ENCODE data around the gene LRRC46. TPM values are rescaled to one million over a fixed set of nuclear protein-coding genes. Genes with fewer than 3 reads are reported as not detected.

Gene LRRC46
- total and polyA plus RNA-seq, 10 donors: 0.42 to 1.4 (median 1.1) TPM

GRCh38 chr17:47853616-47854015 lies 22.1 kb downstream of the LRRC46 start:
- Histone ChIP-seq H3K27ac (no peak overlapping the region), H3K36me3 (no peaks in the 10 kb centered on the region), H3K9me3 (no peaks in the 10 kb centered on the region), H3K4me1 (peaks cover 14 to 39% (median 27%) of the 10 kb centered on the region in 6 donors), H3K4me3 (no peak overlapping the region), H3K27me3 (replicated peaks in 1 of 7) (peaks cover 4 to 90% (median 54%) of the 10 kb centered on the region in 7 donors)
- DNase-seq: no peak
- no peak for TF ChIP-seq POLR2A (IDR thresholded peaks at IDR 0.05)
- no peak for TF ChIP-seq POLR2AphosphoS5 (IDR thresholded peaks at IDR 0.05)
- no peak for TF ChIP-seq CTCF (IDR thresholded peaks at IDR 0.05 in 8 of 11, conservative IDR thresholded peaks at IDR 0.05 in 3 of 11)
- 39 to 58% (median 42%) methylated on average over 5 of the region's 5 CpGs for WGBS, 5 donors
- intact Hi-C loops (cut with DNase I; ENCODE audit: low total_unique reads): loop anchor here (10.0 kb wide), 1 partner anchor 871 kb away; the partner anchor contains the start of genes HOXB13, PRAC1 and PRAC2

- Histone ChIP-seq H3K9me3 (no peaks in the 10 kb centered on the region), H3K27me3 (replicated peaks in 1 of 7) (peaks cover 4 to 80% (median 35%) of the 10 kb centered on the region in 7 donors), H3K4me1 (peaks cover 11 to 27% (median 21%) of the 10 kb centered on the region in 6 donors), H3K4me3 (no peak overlapping the region), H3K36me3 (no peaks in the 10 kb centered on the region), H3K27ac (peak overlapping the region in 1 of 8 donors; percentile 11)
- peak; percentile 37 for DNase-seq
- intact Hi-C loops (cut with DNase I; ENCODE audit: low total_unique reads): loop anchor here (10.0 kb wide), 1 partner anchor 869 kb away; the partner anchor contains the start of genes HOXB13, PRAC1 and PRAC2
- TF ChIP-seq CTCF (IDR thresholded peaks at IDR 0.05 in 8 of 11, conservative IDR thresholded peaks at IDR 0.05 in 3 of 11): no peak
- peak in 1 of 3 donors; percentile 36 for TF ChIP-seq POLR2AphosphoS5 (IDR thresholded peaks at IDR 0.05)
- 27 to 44% (median 38%) methylated on average over 3 of the region's 3 CpGs for WGBS, 5 donors
Measured at GRCh38 chr17:47855737-47856136, 24.3 kb downstream of the LRRC46 start.

- no peak for DNase-seq
- Histone ChIP-seq H3K4me3 (no peak overlapping the region), H3K4me1 (peaks cover 4 to 16% (median 10%) of the 10 kb centered on the region in 6 donors), H3K36me3 (no peaks in the 10 kb centered on the region), H3K27me3 (replicated peaks in 1 of 7) (peaks cover 3 to 74% (median 24%) of the 10 kb centered on the region in 7 donors), H3K9me3 (no peaks in the 10 kb centered on the region), H3K27ac (no peak overlapping the region)
- no peak for TF ChIP-seq POLR2A (IDR thresholded peaks at IDR 0.05)
- TF ChIP-seq POLR2AphosphoS5 (IDR thresholded peaks at IDR 0.05): no peak
- TF ChIP-seq CTCF (IDR thresholded peaks at IDR 0.05 in 8 of 11, conservative IDR thresholded peaks at IDR 0.05 in 3 of 11): no peak
- intact Hi-C loops (cut with DNase I; ENCODE audit: low total_unique reads): loop anchor here (10.0 kb wide), 1 partner anchor 868 kb away; the partner anchor contains the start of genes HOXB13, PRAC1 and PRAC2
Measured at GRCh38 chr17:47856830-47857229, 25.4 kb downstream of the LRRC46 start.

- H3K4me1 ChIP-seq: peaks cover 0 to 13% (median 8%) of the 10 kb centered on the region in 6 donors
- WGBS, 5 donors: 59 to 65% (median 62%) methylated on average over 16 of the region's 16 CpGs
- no peak overlapping the region for H3K27ac ChIP-seq
- TF ChIP-seq POLR2AphosphoS5 (IDR thresholded peaks at IDR 0.05): no peak
- TF ChIP-seq POLR2A (IDR thresholded peaks at IDR 0.05): no peak
- no peak for TF ChIP-seq CTCF (IDR thresholded peaks at IDR 0.05 in 8 of 11, conservative IDR thresholded peaks at IDR 0.05 in 3 of 11)
- no peak overlapping the region for H3K4me3 ChIP-seq
- intact Hi-C loops (cut with DNase I; ENCODE audit: low total_unique reads): loop anchor here (10.0 kb wide), 1 partner anchor 867 kb away; the partner anchor contains the start of genes HOXB13, PRAC1 and PRAC2
- H3K27me3 ChIP-seq (replicated peaks in 1 of 7): peaks cover 0 to 64% (median 14%) of the 10 kb centered on the region in 7 donors
- no peaks in the 10 kb centered on the region for H3K36me3 ChIP-seq
- H3K9me3 ChIP-seq: no peaks in the 10 kb centered on the region
- DNase-seq: peak; percentile 19
Measured at GRCh38 chr17:47857551-47858455, 26.3 kb downstream of the LRRC46 start.

All from spleen (tissue), 11 donors.